Fibroblast of lung (primary cell): ENCODE results near the gene C16orf89. TPM values are rescaled to one million over a fixed set of nuclear protein-coding genes. Genes with fewer than 3 reads are reported as not detected.

Experiments used
- DNase-seq, 2 donors: peaks; one replicate each; pipeline versions ENCODE4 v3.0.0 to v3.0.0-alpha.2; 2010; ENCODE audit warnings: low read depth in 2 of 2
- H2AFZ ChIP-seq: 2 replicates; pipeline ENCODE4 v1.5.1; 2012; ENCODE audit warnings: low read length, control low read depth, inconsistent platforms
- H3K27ac ChIP-seq: 2 replicates; pipeline ENCODE4 v1.5.1; 2011; ENCODE audit warnings: low read length, control low read depth; ENCODE audit not compliant: insufficient read depth
- H3K27me3 ChIP-seq: 2 replicates; pipeline ENCODE4 v1.5.1; 2011; ENCODE audit warnings: mild to moderate bottlenecking, low read length; ENCODE audit not compliant: control insufficient read depth, insufficient read depth
- H3K36me3 ChIP-seq: 2 replicates; pipeline ENCODE4 v1.5.1; 2011; ENCODE audit warnings: low read length; ENCODE audit not compliant: control insufficient read depth, insufficient read depth
- H3K4me1 ChIP-seq: 2 replicates; pipeline ENCODE4 v1.5.1; 2011; ENCODE audit warnings: low read length; ENCODE audit not compliant: control insufficient read depth, insufficient read depth; ENCODE audit errors: extremely low read depth
- H3K4me2 ChIP-seq: 2 replicates; pipeline ENCODE4 v1.5.1; 2011; ENCODE audit warnings: low read length, control low read depth; ENCODE audit not compliant: insufficient read depth; ENCODE audit errors: extremely low read depth
- H3K4me3 ChIP-seq, 4 experiments: fragments of 200-600 bp in 1 of 4; sonication (generic) in 1 of 4; replicated peaks in 1 of 4; 2 replicates each; pipeline ENCODE4 v1.5.1; 2011 to 2016; ENCODE audit warnings: low read length in 4 of 4, low read depth in 3 of 4, mild to moderate bottlenecking in 3 of 4, control low read depth in 2 of 4, inconsistent platforms in 1 of 4, mixed read lengths in 1 of 4; ENCODE audit not compliant: insufficient read depth in 1 of 4; ENCODE audit errors: control extremely low read depth in 1 of 4
- H3K79me2 ChIP-seq: 2 replicates; pipeline ENCODE4 v1.5.1; 2012; ENCODE audit warnings: mild to moderate bottlenecking, low read length, inconsistent platforms; ENCODE audit not compliant: control insufficient read depth, insufficient read depth
- H3K9ac ChIP-seq: 2 replicates; pipeline ENCODE4 v1.5.1; 2011; ENCODE audit warnings: mild to moderate bottlenecking, low read length, control low read depth; ENCODE audit not compliant: insufficient read depth
- H3K9me3 ChIP-seq: 2 replicates; pipeline ENCODE4 v1.5.1; 2012; ENCODE audit warnings: low read depth, low read length; ENCODE audit not compliant: control insufficient read depth, insufficient read depth
- H4K20me1 ChIP-seq: 2 replicates; pipeline ENCODE4 v1.5.1; 2011; ENCODE audit warnings: low read length; ENCODE audit not compliant: control insufficient read depth, insufficient read depth; ENCODE audit errors: extremely low read depth
- EZH2 ChIP-seq: IDR thresholded peaks from 2 replicates; pipeline ENCODE4 v1.5.1; 2012; ENCODE audit warnings: low read length, control low read depth, mild to moderate bottlenecking; ENCODE audit errors: missing control alignments
- polyA plus RNA-seq, 2 donors: library from polyadenylated mRNA; depleted of rRNA in 1 of 2; stranded (reverse) in 1 of 2; unstranded in 1 of 2; fragments of >200 nt; gene quantifications; 2 replicates each; pipeline ENCODE4 v1.2.1, GENCODE V29; 2011 to 2012; ENCODE audit warnings: missing spikeins in 1 of 2
- total RNA-seq: library from RNA; depleted of rRNA; stranded (reverse); fragments of >200 nt; gene quantifications from 2 replicates; pipeline ENCODE4 v1.2.1, GENCODE V29; 2014
- TF ChIP-seq, protein P1 (sequence below), 2 donors: IDR thresholded peaks in 1 of 2; conservative IDR thresholded peaks in 1 of 2; 1 replicate in 1 of 2; 2 replicates in 1 of 2; pipeline ENCODE4 v1.5.1; 2011 to 2012; ENCODE audit warnings: low read length in 2 of 2, control low read depth in 1 of 2, inconsistent platforms in 1 of 2, low read depth in 1 of 2, mild to moderate bottlenecking in 1 of 2

Gene C16orf89
- total and polyA plus RNA-seq, 2 donors (not counting 1 experiment from before 2014, with no cell fraction given) = 0.53 to 5.9 TPM

DNA sequence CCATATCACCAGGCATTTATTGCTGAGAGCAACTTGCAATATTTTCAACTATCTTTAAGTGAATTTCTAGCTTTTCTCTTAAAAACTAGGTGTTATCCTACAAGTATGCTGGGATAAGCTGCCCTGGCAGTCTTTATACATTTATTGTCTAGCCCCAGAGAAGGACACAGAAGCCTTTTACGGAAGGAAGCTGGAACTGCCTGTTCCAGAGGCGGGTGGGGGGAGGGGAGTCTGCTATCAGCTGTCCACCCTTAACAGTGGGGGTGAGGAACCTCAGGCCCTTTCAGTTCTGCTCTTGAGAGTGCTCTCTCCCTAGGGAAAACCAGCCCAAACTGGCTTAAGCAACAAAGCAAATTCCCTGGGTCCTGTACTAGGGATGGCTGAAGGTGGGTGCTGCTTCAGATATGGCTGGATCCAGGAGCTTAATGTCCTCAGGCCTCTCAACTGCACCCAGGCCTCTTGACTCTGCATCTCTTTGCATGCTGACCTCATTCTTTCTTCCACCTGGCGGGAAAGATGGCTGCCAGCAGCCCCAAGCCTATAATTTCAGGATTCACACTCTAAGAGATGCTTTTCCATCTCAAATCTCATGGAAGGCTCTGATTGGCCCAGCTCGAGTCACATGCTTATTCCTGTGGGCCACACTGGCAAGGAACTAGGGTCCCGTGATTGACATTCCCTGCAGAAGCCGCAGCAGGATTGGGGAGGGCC lies 48.6 kb downstream of the C16orf89 start:
- Histone ChIP-seq H2AFZ (no peak overlapping the region), H3K4me1 (no peaks in the 10 kb centered on the region), H3K9ac (no peak overlapping the region), H3K9me3 (no peaks in the 10 kb centered on the region), H3K27me3 (no peaks in the 10 kb centered on the region), H3K27ac (no peak overlapping the region), H3K79me2 (no peaks in the 10 kb centered on the region), H3K4me2 (no peak overlapping the region), H4K20me1 (no peaks in the 10 kb centered on the region), H3K36me3 (no peaks in the 10 kb centered on the region), H3K4me3 (no peak overlapping the region)
- TF ChIP-seq, protein P1, sequence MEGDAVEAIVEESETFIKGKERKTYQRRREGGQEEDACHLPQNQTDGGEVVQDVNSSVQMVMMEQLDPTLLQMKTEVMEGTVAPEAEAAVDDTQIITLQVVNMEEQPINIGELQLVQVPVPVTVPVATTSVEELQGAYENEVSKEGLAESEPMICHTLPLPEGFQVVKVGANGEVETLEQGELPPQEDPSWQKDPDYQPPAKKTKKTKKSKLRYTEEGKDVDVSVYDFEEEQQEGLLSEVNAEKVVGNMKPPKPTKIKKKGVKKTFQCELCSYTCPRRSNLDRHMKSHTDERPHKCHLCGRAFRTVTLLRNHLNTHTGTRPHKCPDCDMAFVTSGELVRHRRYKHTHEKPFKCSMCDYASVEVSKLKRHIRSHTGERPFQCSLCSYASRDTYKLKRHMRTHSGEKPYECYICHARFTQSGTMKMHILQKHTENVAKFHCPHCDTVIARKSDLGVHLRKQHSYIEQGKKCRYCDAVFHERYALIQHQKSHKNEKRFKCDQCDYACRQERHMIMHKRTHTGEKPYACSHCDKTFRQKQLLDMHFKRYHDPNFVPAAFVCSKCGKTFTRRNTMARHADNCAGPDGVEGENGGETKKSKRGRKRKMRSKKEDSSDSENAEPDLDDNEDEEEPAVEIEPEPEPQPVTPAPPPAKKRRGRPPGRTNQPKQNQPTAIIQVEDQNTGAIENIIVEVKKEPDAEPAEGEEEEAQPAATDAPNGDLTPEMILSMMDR (conservative IDR thresholded peaks at IDR 0.05 in 1 of 2, IDR thresholded peaks at IDR 0.05 in 1 of 2; ENCODE audit: low read depth in 1 of 2, low read length in 2 of 2) = no peak
- TF ChIP-seq EZH2 = no peak
- DNase-seq = no peak

DNA sequence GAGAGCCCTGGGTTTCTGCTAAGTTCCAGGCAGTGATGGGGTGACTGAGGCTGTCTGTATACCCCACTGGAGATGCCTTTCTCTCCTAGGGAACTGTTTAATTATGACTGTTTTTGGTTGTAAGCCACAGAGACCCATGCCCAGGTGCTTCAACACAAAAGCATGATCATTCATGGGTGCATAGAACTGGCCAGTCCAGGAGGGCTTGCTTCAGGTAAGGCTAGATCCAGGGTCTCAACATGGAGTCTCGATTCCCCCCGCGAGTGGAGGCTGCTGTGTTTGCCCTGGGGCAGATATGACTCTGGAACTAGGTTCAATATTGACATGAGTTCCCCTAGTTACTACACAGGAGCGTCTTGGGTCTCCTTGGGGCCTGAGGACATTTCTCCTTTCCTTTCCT lies 49.9 kb downstream of the C16orf89 start:
- TF ChIP-seq EZH2 = no peak
- TF ChIP-seq, protein P1 (conservative IDR thresholded peaks at IDR 0.05 in 1 of 2, IDR thresholded peaks at IDR 0.05 in 1 of 2; ENCODE audit: low read depth in 1 of 2, low read length in 2 of 2) = no peak
- peaks cover 2% of the 10 kb centered on the region for H3K27me3 ChIP-seq
- no peak overlapping the region for H3K4me3 ChIP-seq
- no peak overlapping the region for H3K27ac ChIP-seq
- H3K4me2 ChIP-seq = no peak overlapping the region
- no peaks in the 10 kb centered on the region for H3K9me3 ChIP-seq
- no peaks in the 10 kb centered on the region for H4K20me1 ChIP-seq
- H3K36me3 ChIP-seq = no peaks in the 10 kb centered on the region
- H3K9ac ChIP-seq = no peak overlapping the region
- no peak for DNase-seq
- no peaks in the 10 kb centered on the region for H3K79me2 ChIP-seq
- H3K4me1 ChIP-seq = no peaks in the 10 kb centered on the region
- H2AFZ ChIP-seq = no peak overlapping the region

DNA sequence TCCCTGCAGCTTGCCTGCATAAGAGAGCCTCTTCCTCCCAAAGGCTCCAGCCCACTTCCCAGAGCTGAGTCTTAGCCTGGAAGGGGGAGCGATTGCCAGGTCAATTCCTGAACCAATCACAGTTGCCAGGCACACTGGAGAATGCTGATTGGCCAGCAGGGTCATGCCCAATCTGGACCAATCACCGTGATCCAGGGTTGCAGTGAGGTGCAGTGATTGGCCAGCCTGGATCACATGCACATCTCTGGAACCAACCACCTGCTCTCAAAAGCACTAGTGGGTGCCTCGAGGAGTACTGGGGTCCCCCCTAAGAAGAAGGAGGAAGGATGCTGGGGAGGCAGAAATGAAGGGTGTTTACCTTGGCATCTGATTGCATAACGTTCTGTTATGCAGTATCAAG lies 50.4 kb downstream of the C16orf89 start:
- DNase-seq = no peak
- Histone ChIP-seq H4K20me1 (no peaks in the 10 kb centered on the region), H3K9me3 (no peaks in the 10 kb centered on the region)

More for the DNA sequence above, 50.4 kb downstream of the C16orf89 start:
- H3K4me3 ChIP-seq = no peak overlapping the region
- H3K4me2 ChIP-seq = no peak overlapping the region
- no peak overlapping the region for H3K27ac ChIP-seq
- H3K79me2 ChIP-seq = no peaks in the 10 kb centered on the region
- H3K9ac ChIP-seq = no peak overlapping the region
- no peak overlapping the region for H2AFZ ChIP-seq
- no peaks in the 10 kb centered on the region for H3K4me1 ChIP-seq
- no peaks in the 10 kb centered on the region for H3K36me3 ChIP-seq
- H3K27me3 ChIP-seq = peaks cover 5% of the 10 kb centered on the region
- no peak for TF ChIP-seq EZH2
